Glutamatergic neuron (in vitro differentiated cells): ENCODE measurements around the gene TMED8. TPM values are rescaled to one million over a fixed set of nuclear protein-coding genes. Genes with fewer than 3 reads are reported as not detected.

Experiments used
- DNase-seq: peaks from one replicate; pipeline ENCODE4 v3.0.0; 2022
- H3K27ac Mint-ChIP-seq: one replicate; pipeline ENCODE4 v1.8.0; 2020; ENCODE audit warnings: mild to moderate bottlenecking, mixed read lengths, inconsistent platforms; ENCODE audit not compliant: unreplicated experiment
- H3K27me3 Mint-ChIP-seq: one replicate; pipeline ENCODE4 v1.8.0; 2020; ENCODE audit warnings: mild to moderate bottlenecking, moderate library complexity, mixed read lengths, inconsistent platforms; ENCODE audit not compliant: unreplicated experiment
- H3K36me3 Mint-ChIP-seq: one replicate; pipeline ENCODE4 v1.8.0; 2020; ENCODE audit warnings: mild to moderate bottlenecking, mixed read lengths, inconsistent platforms; ENCODE audit not compliant: unreplicated experiment
- H3K4me1 Mint-ChIP-seq: one replicate; pipeline ENCODE4 v1.8.0; 2020; ENCODE audit warnings: mild to moderate bottlenecking, low read depth, mixed read lengths, inconsistent platforms; ENCODE audit not compliant: unreplicated experiment
- H3K4me3 Mint-ChIP-seq: one replicate; pipeline ENCODE4 v1.8.0; 2020; ENCODE audit warnings: mild to moderate bottlenecking, mixed read lengths, inconsistent platforms; ENCODE audit not compliant: unreplicated experiment
- H3K9me3 Mint-ChIP-seq: one replicate; pipeline ENCODE4 v1.8.0; 2020; ENCODE audit warnings: mild to moderate bottlenecking, moderate library complexity, mixed read lengths, inconsistent platforms; ENCODE audit not compliant: unreplicated experiment
- long read RNA-seq: library from polyadenylated mRNA; unstranded; transcript quantifications from one replicate; pipeline ENCODE4 v2.0.0, GENCODE V29; 2020; ENCODE audit not compliant: unreplicated experiment
- total RNA-seq: library from RNA; stranded (reverse); fragmentation: NEBNext Ultra II Directional; extraction: Animal tissue kit (Norgen Biotek cat#: 25700); gene quantifications from one replicate; pipeline ENCODE4 v1.2.1, GENCODE V29; 2021; ENCODE audit not compliant: unreplicated experiment
- TF ChIP-seq, protein P1 (sequence below): fragments of 200-600 bp; sonication (generic); IDR thresholded peaks from one replicate; pipeline ENCODE4 v1.5.0; 2021; ENCODE audit not compliant: partially characterized antibody, unreplicated experiment

Gene TMED8, protein sequence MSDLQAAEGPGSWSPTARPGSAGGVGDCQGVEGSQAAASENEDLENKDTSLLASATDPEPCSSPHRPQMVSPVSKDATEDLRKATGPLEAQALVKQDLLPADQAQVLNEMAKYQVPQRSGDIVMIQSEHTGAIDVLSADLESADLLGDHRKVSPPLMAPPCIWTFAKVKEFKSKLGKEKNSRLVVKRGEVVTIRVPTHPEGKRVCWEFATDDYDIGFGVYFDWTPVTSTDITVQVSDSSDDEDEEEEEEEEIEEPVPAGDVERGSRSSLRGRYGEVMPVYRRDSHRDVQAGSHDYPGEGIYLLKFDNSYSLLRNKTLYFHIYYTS
- total RNA-seq = 9.8 TPM
- long read RNA-seq, full-length matches to known transcripts = 1 of 1 reads
- long read RNA-seq, partial matches to known transcripts = 0 of 1 reads
- long read RNA-seq, other reads (novel, unspliced or antisense) = 0 of 1 reads

DNA sequence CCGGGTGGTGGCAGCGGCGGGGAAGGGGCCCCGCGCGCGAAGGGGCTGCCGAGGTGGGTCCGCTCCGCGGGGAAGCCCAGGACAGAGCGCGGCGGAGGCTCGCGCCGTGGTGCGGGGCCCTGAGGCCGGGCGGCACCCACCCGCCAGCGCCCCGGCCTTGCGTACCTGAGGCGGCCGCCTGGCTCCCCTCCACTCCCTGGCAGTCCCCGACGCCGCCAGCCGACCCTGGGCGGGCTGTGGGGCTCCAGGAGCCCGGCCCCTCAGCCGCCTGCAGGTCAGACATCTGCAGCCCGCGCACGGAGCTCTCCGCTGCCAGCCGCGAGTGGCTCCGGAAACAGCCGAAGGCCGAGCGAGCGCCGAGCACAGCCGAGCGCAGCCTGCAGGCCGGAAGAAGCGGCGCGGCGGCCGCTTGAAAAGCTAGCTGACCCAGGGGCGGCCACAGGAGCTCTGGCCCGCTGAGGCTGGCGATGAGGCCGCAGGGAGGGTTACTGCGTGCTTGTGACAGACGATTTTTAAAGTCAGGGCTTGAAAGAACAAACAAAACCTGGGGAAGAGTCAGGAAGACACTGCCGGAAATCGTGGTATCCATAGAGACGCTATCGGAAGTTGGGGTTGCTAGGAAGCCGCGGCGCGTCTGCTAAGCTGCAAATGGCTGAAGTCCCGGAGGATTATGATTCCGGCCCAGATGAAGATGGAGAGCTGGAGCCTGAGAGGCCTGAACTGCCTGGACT, at the start of gene TMED8, which contains the start of gene SAMD15:
Gene TMED8, minus strand, starts transcription at position 324 of the 731 bp plus-strand sequence. Its CDS starts 41 bp downstream, at position 283.
Gene SAMD15, plus strand, starts transcription at position 609 of the 731 bp plus-strand sequence. Its CDS starts 40 bp downstream, at position 649.
- H3K27me3 Mint-ChIP-seq = no peaks in the 10 kb centered on the region
- H3K36me3 Mint-ChIP-seq = no peaks in the 10 kb centered on the region
- H3K9me3 Mint-ChIP-seq = no peaks in the 10 kb centered on the region
- H3K4me3 Mint-ChIP-seq = peak within 1 kb of the TSS; percentile 92
- H3K4me1 Mint-ChIP-seq = peaks cover 7% of the 10 kb centered on the region
- DNase-seq = peak; percentile 93
- H3K27ac Mint-ChIP-seq = peak within 1 kb of the TSS; percentile 90
- TF ChIP-seq, protein P1, sequence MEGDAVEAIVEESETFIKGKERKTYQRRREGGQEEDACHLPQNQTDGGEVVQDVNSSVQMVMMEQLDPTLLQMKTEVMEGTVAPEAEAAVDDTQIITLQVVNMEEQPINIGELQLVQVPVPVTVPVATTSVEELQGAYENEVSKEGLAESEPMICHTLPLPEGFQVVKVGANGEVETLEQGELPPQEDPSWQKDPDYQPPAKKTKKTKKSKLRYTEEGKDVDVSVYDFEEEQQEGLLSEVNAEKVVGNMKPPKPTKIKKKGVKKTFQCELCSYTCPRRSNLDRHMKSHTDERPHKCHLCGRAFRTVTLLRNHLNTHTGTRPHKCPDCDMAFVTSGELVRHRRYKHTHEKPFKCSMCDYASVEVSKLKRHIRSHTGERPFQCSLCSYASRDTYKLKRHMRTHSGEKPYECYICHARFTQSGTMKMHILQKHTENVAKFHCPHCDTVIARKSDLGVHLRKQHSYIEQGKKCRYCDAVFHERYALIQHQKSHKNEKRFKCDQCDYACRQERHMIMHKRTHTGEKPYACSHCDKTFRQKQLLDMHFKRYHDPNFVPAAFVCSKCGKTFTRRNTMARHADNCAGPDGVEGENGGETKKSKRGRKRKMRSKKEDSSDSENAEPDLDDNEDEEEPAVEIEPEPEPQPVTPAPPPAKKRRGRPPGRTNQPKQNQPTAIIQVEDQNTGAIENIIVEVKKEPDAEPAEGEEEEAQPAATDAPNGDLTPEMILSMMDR = no peak

DNA sequence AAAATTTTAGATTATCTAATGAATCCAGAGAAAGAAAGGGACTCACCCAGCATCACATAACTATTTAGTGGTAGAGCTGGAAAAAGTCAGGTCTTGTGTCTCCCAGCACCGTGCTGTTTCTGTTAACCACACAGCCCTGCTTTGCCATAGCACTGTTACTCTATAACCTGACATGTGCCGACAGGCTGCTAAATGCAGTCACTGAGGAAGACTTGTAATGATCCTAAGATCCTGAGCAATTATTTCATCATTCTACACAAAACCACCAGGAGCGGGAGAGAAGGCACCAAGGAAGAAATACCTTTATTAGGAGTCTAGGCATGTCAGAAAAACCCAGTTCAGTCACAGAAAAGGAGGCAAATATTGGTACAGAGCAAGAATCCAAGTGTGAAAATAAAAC, 49.5 kb upstream of the TMED8 start:
- peaks cover 9% of the 10 kb centered on the region for H3K36me3 Mint-ChIP-seq
- H3K4me1 Mint-ChIP-seq = no peaks in the 10 kb centered on the region
- no peaks in the 10 kb centered on the region for H3K9me3 Mint-ChIP-seq
- no peak overlapping the region for H3K4me3 Mint-ChIP-seq
- no peaks in the 10 kb centered on the region for H3K27me3 Mint-ChIP-seq
- TF ChIP-seq, protein P1 = no peak
- H3K27ac Mint-ChIP-seq = no peak overlapping the region
- no peak for DNase-seq

DNA sequence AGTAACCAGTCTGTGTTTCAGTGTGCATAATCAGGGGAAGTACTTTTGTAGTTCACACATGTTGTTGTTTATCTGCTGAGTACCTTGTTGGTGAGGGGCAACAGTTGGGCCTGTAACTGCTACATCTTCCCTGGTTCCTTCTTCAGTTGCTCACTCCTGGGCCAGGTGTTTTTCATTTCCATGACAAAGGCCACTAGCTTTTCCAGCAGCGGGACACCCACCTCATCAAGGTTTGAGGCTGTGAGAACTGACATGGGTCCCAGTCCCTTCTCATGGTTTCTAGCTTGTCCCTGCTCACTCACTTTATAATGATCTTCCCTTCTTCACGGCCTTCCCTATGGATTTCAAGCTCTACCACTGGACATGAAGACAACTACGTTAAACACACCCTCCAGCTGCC, 48.0 kb upstream of the TMED8 start:
- TF ChIP-seq, protein P1 = no peak
- no peaks in the 10 kb centered on the region for H3K4me1 Mint-ChIP-seq
- no peaks in the 10 kb centered on the region for H3K27me3 Mint-ChIP-seq
- no peak overlapping the region for H3K27ac Mint-ChIP-seq
- no peak for DNase-seq
- H3K36me3 Mint-ChIP-seq = peaks cover 14% of the 10 kb centered on the region
- peaks cover 3% of the 10 kb centered on the region for H3K9me3 Mint-ChIP-seq
- no peak overlapping the region for H3K4me3 Mint-ChIP-seq

DNA sequence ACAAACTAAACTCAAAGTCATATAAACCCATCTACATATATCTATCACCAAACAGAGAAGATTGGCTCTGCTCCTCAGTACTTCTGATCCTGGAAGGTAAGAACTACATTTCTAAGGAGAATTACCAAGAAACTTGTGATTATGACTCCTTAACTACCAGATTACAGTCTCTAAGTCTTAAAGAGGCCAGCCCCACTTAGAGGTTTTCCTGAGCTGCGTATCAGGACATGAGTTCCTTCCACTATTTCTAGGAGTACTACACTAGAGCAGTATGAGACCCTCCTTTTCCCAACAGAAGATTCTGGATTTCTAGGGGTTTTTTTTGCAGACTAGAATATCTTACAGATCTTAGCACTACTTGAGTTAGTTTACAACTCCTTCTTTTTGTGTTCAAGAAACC, 46.5 kb upstream of the TMED8 start, which contains the start of gene NOXRED1:
Gene NOXRED1, minus strand, starts transcription at position 101 of the 400 bp plus-strand sequence. CDS start 634 bp downstream, outside the sequence.
- TF ChIP-seq, protein P1 = no peak
- DNase-seq = no peak
- H3K4me1 Mint-ChIP-seq = no peaks in the 10 kb centered on the region
- H3K9me3 Mint-ChIP-seq = peaks cover 8% of the 10 kb centered on the region
- no peak within 1 kb of the TSS for H3K27ac Mint-ChIP-seq
- no peaks in the 10 kb centered on the region for H3K27me3 Mint-ChIP-seq
- peaks cover 18% of the 10 kb centered on the region for H3K36me3 Mint-ChIP-seq
- no peak within 1 kb of the TSS for H3K4me3 Mint-ChIP-seq
